Esophagus muscularis mucosa (tissue), 3 donors: ENCODE data around the gene KCNJ18.
"Not testable (repeated sequence)": the region's sequence is repeated elsewhere in the genome, so short reads cannot be mapped to it uniquely, and the experiment has no call there.

ENCODE experiments used
- POLR2A ChIP-seq: fragments of 450-650 bp; IDR thresholded peaks from one replicate; pipeline ENCODE4 v1.6.1; 2017; ENCODE audit warnings: antibody characterized with exemption, moderate library complexity, mild to moderate bottlenecking, low read depth
- POLR2AphosphoS5 ChIP-seq, 2 donors: sonication (generic); formaldehyde crosslinking; IDR thresholded peaks; one replicate each; pipeline ENCODE4 v1.6.1; 2017; ENCODE audit warnings: antibody characterized with exemption in 2 of 2
- TF ChIP-seq, protein P1 (sequence below), 3 experiments: fragments of 200-600 bp in 2 of 3; fragments of 450-650 bp in 1 of 3; sonication (generic) in 2 of 3; IDR thresholded peaks; one replicate each; pipeline ENCODE4 v1.5.1; 2017 to 2019; ENCODE audit warnings: antibody characterized with exemption in 3 of 3, mild to moderate bottlenecking in 2 of 3, moderate library complexity in 1 of 3

GRCh38 chr17:21699124-21699523 is 6.8 kb downstream of the KCNJ18 start:
- TF ChIP-seq, protein P1, sequence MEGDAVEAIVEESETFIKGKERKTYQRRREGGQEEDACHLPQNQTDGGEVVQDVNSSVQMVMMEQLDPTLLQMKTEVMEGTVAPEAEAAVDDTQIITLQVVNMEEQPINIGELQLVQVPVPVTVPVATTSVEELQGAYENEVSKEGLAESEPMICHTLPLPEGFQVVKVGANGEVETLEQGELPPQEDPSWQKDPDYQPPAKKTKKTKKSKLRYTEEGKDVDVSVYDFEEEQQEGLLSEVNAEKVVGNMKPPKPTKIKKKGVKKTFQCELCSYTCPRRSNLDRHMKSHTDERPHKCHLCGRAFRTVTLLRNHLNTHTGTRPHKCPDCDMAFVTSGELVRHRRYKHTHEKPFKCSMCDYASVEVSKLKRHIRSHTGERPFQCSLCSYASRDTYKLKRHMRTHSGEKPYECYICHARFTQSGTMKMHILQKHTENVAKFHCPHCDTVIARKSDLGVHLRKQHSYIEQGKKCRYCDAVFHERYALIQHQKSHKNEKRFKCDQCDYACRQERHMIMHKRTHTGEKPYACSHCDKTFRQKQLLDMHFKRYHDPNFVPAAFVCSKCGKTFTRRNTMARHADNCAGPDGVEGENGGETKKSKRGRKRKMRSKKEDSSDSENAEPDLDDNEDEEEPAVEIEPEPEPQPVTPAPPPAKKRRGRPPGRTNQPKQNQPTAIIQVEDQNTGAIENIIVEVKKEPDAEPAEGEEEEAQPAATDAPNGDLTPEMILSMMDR (IDR thresholded peaks at IDR 0.05): not testable (repeated sequence)
- not testable (repeated sequence) for TF ChIP-seq POLR2AphosphoS5 (IDR thresholded peaks at IDR 0.05); POLR2A
